ENCODE measurements around the gene LILRA5. TPM values are rescaled to one million over a fixed set of nuclear protein-coding genes. Genes with fewer than 3 reads are reported as not detected.

LILRA5 gene
- total and polyA plus RNA-seq, 2 of the 8 experiments (the other 6 are each of a cell fraction or from before 2014, with no cell fraction given): not detected

GRCh38 chr19:54333586-54334298 lies 20.8 kb upstream of the LILRA5 start:
- H3K18ac ChIP-seq (ENCODE audit: extremely low read depth, low read length): no peak overlapping the region
- no peak overlapping the region for H4K8ac ChIP-seq (ENCODE audit: extremely low read depth, insufficient read depth, low read length)
- H2BK12ac ChIP-seq (ENCODE audit: low read depth, low read length): no peak overlapping the region
- H3K4ac ChIP-seq (replicated peaks; ENCODE audit: insufficient read length, low read depth, low read length): no peak overlapping the region
- no peak overlapping the region for H3K56ac ChIP-seq (replicated peaks; ENCODE audit: insufficient read length, low read depth, low read length)
- no peak overlapping the region for H3K4me2 ChIP-seq (ENCODE audit: insufficient read depth in 1 of 2, low read depth in 2 of 2, low read length in 2 of 2)
- no peak overlapping the region for H3K4me3 ChIP-seq (ENCODE audit: extremely low read depth in 1 of 4, insufficient read depth in 2 of 4, low read depth in 3 of 4, low read length in 4 of 4)
- no peak overlapping the region for H4K91ac ChIP-seq (replicated peaks; ENCODE audit: insufficient read length, low read length)
- no peak overlapping the region for H2BK120ac ChIP-seq (replicated peaks; ENCODE audit: low read depth, low read length)
- no peak overlapping the region for H2BK15ac ChIP-seq (ENCODE audit: low read length)
- FAIRE-seq: no peak
- H4K5ac ChIP-seq (ENCODE audit: insufficient read length, low read depth, low read length): no peak overlapping the region
- H3K79me1 ChIP-seq (ENCODE audit: low read depth, low read length): no peaks in the 10 kb centered on the region
- H3K27ac ChIP-seq (ENCODE audit: low read depth, low read length): no peak overlapping the region
- H2BK20ac ChIP-seq (ENCODE audit: low read length): no peak overlapping the region
- WGBS, 2 experiments (ENCODE audit: extremely low coverage in 1 of 2, insufficient coverage in 1 of 2, insufficient read length in 1 of 2, insufficient replicate concordance in 2 of 2, low coverage in 1 of 2, low lambda C conversion rate in 2 of 2, missing lambda C conversion rate in 1 of 2): 82% methylated on average over 3 of the region's 3 CpGs; no CpG with 5 or more reads in 1 of the 2 experiments
- H3K23ac ChIP-seq (ENCODE audit: insufficient read length): no peak overlapping the region
- no peaks in the 10 kb centered on the region for H3K79me2 ChIP-seq (ENCODE audit: control insufficient read depth in 1 of 2, insufficient read depth in 2 of 2, low read length in 2 of 2)
- no peak overlapping the region for H2BK5ac ChIP-seq (ENCODE audit: low read depth, low read length)
- H3K23me2 ChIP-seq (ENCODE audit: low read depth, low read length): no peaks in the 10 kb centered on the region
- peaks cover 0 to 2% (median 0%) of the 10 kb centered on the region in 4 experiments; a peak in 1 of 7 replicates for H3K27me3 ChIP-seq (replicated peaks in 1 of 4; ENCODE audit: control insufficient read depth in 3 of 4, extremely low read depth in 1 of 4, insufficient read depth in 3 of 4, low read length in 3 of 4)
- H3K4me1 ChIP-seq (replicated peaks in 1 of 4; ENCODE audit: control insufficient read depth in 3 of 4, insufficient read depth in 4 of 4, low read length in 3 of 4): no peaks in the 10 kb centered on the region; a peak in 1 of 7 replicates
- no peak overlapping the region for H3K14ac ChIP-seq (ENCODE audit: insufficient read length)
- H2AFZ ChIP-seq (ENCODE audit: low read length): no peak overlapping the region
- H3K36me3 ChIP-seq (ENCODE audit: control insufficient read depth in 2 of 4, insufficient read depth in 4 of 4, low read length in 3 of 4): no peaks in the 10 kb centered on the region
- no peak overlapping the region for H2AK5ac ChIP-seq (ENCODE audit: low read depth, low read length)
- H3K9me3 ChIP-seq (ENCODE audit: insufficient read depth in 2 of 2, low read depth in 1 of 2, low read length in 1 of 2): no peaks in the 10 kb centered on the region
- no peak for DNase-seq (ENCODE audit: low read depth in 1 of 2, low spot score in 2 of 2)
- POLR2A ChIA-PET (ENCODE audit: partially characterized antibody): no interaction called here
- no peaks in the 10 kb centered on the region for H4K20me1 ChIP-seq (replicated peaks in 1 of 2; ENCODE audit: control insufficient read depth in 1 of 2, insufficient read depth in 2 of 2, low read length in 2 of 2)
- CTCF ChIA-PET (ENCODE audit: partially characterized antibody): interaction anchor here (0.8 to 1.5 kb wide), 3 partner anchors 8 to 68 kb away, joined by 3 to 4 read pairs (median 4); no protein-coding TSS in a partner anchor
- no peak overlapping the region for H3K9ac ChIP-seq (replicated peaks in 1 of 4; ENCODE audit: extremely low read depth in 1 of 4, low read depth in 3 of 4, low read length in 3 of 4)
- TF ChIP-seq HDAC2 (IDR thresholded peaks at IDR 0.05; ENCODE audit: borderline replicate concordance in 1 of 2, low read depth in 2 of 2, low read length in 2 of 2) (no peak), GABPA (IDR thresholded peaks at IDR 0.05; ENCODE audit: borderline replicate concordance, insufficient read depth, low read length) (no peak), KDM4A (IDR thresholded peaks at IDR 0.05; ENCODE audit: low read depth, low read length, severe bottlenecking) (no peak), SAP30 (IDR thresholded peaks at IDR 0.05; ENCODE audit: insufficient read depth, insufficient replicate concordance, low read length) (no peak), SIRT6 (IDR thresholded peaks at IDR 0.05; ENCODE audit: low read length) (no peak), RXRA (IDR thresholded peaks at IDR 0.05; ENCODE audit: insufficient read depth, low read depth, low read length) (no peak), RBBP5 (IDR thresholded peaks at IDR 0.05; ENCODE audit: borderline replicate concordance, low read depth, low read length) (no peak), ZNF274 (IDR thresholded peaks at IDR 0.05; ENCODE audit: borderline replicate concordance, extremely low read depth, low read length) (no peak), SUZ12 (IDR thresholded peaks at IDR 0.05; ENCODE audit: low read length) (no peak), MAFK (IDR thresholded peaks at IDR 0.05; ENCODE audit: low read depth, low read length) (no peak), CHD2 (IDR thresholded peaks at IDR 0.05; ENCODE audit: low read length) (no peak), CEBPB (IDR thresholded peaks at IDR 0.05; ENCODE audit: low read depth, low read length) (no peak), CHD1 (IDR thresholded peaks at IDR 0.05; ENCODE audit: low read depth, low read length) (no peak)

Data from H1 (cell line).